ENCODE measurements around the gene TRAK1.

TRAK1 gene

DNA sequence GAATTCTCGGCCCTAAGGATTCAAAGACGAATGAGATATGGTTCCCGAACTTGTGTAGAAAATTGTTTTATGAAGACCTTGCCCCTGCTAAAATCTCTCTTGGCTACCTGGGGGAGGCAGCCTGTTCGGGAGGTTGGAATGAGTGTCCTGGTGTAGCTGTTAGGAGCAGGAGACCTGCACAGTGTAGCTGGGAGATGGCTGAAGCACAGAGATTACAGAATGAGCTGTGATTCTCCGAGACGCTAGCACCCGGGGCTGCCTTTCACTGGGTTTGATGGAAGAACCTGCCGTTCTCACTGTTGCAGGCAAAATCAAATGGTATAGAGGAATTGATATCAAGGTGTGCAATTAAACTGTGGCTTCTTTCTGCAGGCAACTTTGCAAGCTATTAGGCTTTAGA, 68.0 kb downstream of the TRAK1 start:
- FAIRE-seq, result no peak

DNA sequence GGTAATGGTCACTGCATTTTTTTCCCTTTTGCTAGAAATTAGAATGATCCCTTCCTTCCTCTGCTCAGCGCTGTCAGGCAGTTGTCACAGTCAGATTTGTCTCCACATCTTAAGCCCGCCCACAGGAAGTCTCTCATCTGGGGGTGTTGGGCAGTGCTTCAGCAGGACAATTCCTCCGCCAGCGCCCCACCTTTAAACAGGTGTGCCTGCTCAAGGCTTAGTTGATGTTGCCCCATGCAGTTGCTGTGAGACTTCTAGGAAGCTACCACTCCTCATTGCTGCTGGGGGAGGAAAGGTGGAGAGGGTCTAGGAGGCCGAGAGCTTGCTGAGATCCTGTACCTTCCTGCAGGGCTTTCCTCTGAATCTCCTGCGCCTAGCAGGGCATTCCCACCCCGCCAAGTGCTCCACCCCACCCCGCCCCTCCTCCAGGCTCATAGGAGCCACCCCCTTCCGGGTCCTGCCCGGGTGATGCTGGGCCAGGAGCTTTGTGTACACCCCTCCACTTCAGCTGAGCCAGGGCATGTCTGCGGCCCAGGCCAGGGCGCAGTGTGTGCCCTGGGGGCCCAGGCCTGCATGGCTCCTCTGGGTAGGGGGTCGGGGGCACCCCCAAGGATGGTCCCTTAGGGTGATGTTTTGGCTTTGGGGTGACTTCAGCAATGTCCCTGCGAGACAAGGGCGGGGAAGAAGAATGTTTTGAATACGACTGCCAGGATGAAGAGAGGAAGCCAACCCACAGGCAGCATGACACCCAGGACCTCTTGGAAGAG, 68.7 kb downstream of the TRAK1 start:
- no peak for FAIRE-seq

DNA sequence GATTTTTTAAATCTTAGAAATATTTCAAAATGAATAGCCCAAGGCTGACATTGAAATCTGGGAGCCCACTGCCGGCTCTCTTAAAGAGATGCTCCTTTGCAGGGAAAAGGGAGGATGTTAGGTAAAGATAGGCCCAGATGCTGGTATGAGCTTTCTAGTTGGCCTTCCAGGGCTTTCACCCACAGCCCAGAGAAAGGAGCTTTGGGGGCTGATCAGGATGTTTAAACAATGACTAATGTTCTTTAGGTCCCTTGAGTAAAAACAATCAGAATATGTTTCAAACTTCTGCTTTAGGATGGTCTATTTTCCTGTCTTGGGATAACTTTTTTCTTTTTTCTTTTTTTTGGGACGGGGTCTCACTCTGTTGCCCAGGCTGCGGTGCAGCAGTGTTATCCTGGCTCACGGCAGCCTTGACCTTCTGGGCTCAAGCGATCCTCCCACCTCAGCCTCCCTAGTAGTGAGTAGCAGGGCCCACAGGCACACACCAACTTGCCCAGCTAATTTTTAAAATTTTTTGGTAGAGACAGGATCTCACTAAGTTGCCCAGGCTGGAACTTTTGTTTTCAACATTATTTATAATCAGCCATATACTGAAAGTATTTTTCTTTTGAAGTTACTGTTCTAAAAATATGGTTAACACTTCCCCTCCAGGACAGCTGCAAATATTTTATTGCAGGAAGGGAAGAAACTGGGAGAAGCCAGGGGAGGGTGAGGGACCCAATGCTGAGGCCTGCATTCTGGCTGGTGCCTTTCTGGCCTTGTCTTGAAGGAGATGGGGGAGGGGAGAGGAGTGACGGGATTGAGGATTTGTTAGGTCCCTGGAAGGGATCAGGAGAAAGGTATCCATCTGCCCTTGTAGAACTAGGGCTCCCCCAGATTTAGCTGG, 70.1 kb downstream of the TRAK1 start:
- FAIRE-seq, result no peak

GRCh38 chr3:42162462-42162861, 71.3 kb downstream of the TRAK1 start:
- no peak for FAIRE-seq

DNA sequence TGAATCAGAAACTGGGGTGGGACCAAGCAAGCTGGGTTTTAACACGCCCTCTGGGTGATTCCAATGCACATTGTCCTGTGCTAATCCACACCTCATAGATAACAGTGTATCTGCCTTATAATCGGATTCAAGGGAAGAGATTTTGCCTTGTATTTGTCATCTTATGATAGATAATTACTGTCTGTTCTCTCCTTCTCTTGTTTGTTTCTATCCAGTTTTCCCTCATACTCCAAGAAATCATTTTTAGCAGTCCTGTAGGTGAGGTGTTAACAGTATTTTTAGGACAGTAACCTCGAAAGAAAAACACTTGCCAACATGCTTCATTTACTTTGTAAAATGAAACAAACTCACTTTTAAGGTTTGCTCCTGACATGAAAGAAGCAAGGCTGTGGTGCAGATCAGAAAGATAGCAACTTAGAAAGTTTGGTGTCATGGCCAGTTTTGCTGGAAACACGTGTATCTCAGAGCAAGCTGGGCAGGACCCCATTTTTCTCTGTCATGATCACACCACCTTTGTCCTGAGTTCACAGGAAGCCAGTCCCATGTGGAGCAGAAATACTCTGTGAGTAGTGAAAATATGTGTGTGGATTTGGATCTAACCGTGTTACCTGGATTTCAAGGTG, 72.6 kb downstream of the TRAK1 start:
- FAIRE-seq, result no peak

GRCh38 chr3:42164656-42165055, 73.5 kb downstream of the TRAK1 start:
- no peak for FAIRE-seq

DNA sequence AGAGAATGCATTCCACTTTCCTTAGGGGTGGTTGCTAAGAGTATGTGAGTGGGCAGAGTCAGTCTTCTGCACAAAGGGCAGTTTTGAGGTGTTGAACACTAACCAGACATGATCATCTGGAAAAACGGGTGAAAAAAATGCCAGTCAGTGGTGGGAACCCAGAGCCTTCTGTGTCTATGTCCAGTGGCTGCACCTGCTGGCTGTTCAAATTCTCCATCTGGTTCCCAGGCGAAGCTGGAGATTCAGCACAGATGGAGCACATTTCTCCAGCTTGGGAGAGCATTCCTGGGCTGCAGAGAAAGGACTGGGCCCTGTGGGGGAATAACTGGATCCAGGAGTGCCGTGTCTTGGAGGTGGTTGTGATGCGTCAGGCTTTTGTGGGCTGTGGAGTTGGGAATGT, 74.1 kb downstream of the TRAK1 start:
- no peak for FAIRE-seq

DNA sequence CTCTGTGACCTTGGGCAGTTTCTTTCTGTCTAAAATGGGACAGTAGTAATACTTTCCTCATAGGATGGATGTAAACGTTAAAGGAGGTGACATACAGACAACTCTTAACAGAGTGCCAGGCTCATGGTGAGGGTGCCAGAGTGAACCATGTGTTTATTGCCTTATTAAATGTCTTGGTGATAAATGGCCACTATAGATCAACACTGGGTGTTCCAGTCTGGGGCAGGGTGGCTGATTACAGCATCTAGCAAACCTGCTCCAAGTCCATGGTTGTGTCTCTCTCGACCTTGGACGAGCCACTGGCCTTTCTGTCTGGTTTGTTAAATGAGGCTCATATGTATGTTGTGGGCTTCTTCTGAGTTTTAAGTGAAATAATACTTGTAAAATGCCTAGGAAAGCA, 75.1 kb downstream of the TRAK1 start:
- FAIRE-seq, result no peak

DNA sequence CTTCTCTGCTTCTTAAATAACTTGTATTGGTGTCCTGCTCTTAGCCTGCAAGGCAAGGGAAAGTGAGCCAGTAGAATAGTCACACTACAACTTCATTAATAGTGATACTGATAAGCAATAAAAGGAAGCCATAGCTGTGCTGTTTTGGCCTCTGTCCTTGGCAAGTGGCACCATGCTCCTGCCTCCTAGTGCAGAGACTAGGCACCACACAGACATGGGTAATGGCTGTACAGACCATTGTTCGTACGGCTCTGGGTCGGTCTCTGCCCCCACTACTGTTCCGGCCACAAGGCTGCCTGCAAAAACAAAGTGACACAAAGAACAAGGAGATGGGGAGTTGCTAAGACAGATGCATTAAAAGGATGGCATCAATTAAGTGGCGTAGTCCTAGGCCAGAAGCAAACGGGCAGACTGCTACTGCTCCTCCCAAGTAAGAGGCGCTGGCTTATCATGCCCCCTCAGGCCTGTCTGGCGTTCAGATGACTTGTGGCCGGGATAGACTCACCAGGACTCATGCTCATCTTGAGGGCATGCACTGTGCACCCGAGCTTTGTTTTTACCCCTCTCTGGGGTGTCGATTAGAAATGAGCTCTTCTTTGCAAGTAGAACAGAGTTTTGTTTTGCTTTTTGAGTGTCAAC, 75.6 kb downstream of the TRAK1 start:
- no peak for FAIRE-seq

GRCh38 chr3:42169579-42170120, 78.5 kb downstream of the TRAK1 start:
- FAIRE-seq, result no peak

DNA sequence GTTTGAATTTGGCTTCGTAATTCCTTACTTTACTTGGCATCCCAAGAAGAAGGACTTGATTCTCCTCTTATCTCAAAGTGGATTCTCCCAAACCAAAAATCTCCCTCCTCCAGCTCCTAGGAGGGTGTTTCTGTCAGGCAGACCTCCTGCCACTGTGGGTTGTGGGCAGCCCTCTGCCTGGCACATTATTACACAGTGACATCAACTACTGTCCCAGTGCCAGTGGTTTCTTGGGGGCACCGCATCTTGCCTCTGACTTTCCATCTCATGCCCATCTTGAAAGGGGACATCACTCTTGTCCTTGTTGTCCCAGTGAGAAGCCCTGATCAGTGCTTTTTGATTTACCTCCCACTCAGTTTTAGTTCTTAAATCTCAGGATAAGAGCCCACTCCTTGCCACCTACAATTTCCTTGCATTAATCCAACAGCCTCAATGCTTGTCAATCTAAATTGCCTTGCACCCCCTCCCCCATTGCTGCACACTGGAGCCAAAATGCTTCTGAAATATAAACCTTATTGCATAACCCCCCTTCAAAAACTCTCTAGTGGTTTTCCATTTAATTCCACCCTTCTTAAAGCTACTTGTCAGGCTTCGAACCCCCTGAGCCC, 81.0 kb downstream of the TRAK1 start:
- FAIRE-seq, result no peak

DNA sequence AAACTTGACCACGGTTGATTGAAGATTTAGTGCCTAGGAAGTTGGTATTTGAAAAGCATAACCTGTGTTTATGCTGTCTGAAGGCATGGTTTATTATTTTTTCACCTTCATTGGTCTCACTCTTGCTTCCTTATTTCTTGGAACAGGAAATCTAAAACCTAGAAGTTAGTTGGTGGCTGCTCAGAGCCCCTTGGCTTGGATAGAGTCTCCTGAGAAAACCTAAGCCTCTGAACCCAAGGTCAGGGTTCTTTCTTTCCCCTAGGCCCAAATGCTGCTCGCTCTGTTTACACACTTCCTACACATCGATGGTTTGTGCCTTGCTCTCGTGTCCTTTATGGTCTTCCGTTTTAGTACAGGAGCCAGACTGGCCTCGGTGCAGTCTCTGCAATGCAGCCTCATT, 82.2 kb downstream of the TRAK1 start:
- FAIRE-seq, result no peak

DNA sequence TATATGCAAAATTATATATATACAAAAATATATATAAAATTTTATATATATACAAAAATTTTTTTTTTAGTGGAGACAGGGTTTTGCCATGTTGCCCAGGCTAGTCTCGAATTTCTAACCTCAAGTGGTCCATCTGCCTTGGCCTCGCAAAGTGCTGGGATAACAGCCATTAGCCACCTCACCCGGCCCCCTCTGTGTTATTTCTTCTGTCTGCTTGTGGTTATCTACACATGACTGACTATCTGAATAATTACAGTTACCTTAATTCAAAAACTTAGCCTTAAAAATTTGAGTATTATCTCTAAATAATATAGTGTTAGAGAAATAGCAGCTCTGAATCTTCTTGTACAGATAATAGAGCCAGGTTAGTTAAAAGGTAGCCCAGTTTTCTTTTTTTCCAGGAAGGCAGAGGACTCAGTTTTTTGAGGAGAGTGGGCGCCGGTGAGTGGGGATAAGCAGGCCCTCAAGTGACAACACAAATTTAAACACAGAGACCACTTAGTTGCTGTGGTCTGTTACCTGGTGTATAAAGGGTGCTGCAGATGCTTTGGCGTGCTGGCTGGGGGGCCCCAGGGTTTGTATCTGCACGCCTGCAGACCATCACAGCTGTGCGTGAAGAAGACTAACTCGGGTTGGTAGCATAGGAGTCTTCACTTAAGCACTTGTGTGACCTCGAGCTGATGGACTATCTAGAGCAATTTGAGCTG, 83.7 kb downstream of the TRAK1 start:
- FAIRE-seq, result no peak

DNA sequence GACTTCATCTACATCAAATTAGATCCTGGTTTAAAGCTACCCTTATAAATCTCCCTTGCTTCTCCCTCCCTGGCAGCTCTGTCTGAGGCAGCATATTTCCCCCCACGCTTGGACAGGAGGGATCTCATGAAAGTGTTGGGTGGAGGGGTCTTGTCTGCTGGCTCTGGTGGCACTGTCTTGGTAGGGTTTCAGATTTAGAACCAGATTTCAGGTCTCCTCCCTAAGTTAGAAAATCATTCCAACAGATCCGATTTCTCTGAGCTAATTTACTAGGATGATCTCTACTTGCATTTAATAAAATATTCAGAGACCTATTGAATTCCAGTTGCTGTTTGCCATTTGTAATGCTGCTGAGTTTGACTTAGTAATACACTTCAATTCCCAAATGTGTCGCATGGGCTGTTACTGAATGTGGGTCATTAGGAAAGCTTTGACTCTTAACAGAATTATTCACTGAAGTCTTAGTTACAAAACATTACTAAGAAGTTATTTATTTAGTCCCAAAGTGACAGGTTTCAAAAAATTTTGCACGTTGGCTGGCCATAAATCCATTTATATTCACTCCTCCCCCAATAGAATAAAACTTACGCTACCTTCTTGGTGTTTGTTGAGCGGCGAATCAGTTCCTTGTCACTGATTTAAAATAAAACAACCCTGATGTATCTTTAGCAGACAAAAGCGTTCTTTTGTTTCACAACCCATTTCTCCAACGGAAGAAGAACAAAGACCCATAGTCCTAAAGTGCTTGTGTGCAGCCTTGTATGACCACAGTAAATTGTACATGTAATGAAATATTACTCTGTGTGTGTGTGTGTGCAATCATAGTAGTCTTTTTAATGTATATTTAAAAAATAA, 84.5 kb downstream of the TRAK1 start:
- FAIRE-seq, result no peak

DNA sequence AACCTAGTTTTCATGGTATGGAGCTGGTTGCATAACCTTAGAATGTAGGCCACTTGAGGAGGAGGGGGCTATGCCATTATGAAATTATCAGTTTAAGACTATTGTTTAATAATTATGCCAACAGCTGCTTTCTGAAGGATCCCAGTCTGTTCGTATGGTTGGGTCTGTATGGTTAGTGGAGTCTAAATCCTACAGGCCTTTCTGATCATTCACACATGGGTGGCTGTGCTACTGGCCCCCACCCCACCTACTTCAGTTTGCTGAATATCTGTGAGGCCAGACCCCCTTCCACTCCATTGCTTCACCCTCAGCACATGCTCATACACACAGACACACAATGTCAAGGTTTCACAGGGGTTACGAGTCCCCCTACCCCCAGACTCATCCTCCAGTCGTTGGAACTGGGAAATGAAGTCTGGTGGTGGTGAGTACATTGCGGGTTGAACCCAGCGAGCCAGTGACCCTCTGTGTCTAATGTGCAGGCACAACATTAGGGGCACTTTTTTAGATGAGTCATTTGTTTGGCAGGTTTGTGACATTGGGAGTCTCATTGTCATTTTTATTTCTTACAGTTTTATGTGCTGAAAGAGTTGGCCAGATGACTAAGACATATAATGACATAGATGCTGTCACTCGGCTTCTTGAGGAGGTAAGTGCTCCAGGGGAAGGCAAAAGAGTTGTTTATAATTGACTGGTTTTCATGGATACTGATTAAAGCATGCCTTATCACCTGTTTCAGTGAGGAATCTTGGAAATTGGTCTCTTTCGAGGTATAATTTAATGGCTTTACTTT, 85.3 kb downstream of the TRAK1 start:
- no peak for FAIRE-seq

DNA sequence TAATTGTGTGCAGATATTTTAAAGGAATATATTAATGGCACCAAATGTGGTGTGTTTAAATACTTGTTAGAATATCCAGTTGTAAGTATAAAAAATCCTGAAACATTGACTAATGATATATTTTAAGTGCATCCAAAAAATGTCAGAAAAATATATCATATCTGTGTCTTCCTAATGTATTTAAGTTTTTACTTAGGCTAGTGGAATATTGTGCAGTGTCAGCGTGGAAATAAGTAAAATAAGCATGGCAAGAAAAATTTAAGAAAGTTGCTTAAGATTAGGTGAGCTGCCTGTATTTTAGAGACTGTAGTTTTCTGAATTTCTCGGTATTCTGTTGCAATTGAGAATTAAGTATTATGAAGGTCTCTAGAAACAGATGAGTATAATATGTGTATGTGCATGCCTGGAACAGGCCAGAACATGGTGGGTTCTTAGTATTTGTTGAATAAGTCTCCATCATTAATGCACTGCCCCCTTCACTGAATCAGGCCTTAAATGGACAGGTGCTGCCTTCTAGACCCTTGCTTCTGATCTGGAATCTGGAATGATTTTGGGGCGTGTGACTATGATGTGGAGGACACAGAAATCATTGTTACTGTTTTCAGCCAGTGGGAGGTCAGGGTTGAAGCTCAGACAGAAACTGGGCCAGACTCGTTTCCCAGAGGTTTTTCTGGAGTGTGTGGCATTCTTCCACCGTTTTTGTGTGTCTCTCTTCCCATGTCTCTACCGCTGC, 86.1 kb downstream of the TRAK1 start:
- FAIRE-seq, result no peak

DNA sequence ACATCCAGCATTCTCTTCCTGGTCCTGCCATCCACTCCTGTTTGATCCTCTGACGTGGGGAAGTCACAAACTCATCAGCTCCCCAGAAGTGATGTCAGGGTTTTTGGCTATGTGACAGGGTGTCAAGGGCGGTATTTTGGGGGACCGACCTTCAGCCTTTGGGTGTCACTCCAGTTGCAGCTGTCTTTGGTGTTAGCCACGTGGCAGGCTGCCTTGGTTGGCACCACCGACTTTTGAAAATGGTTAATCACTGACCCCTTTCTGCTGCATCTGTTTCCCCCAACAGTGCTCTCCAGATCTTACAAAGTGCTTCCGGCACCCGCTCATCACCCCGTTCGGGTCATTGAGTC, 86.6 kb downstream of the TRAK1 start:
- FAIRE-seq, result no peak

DNA sequence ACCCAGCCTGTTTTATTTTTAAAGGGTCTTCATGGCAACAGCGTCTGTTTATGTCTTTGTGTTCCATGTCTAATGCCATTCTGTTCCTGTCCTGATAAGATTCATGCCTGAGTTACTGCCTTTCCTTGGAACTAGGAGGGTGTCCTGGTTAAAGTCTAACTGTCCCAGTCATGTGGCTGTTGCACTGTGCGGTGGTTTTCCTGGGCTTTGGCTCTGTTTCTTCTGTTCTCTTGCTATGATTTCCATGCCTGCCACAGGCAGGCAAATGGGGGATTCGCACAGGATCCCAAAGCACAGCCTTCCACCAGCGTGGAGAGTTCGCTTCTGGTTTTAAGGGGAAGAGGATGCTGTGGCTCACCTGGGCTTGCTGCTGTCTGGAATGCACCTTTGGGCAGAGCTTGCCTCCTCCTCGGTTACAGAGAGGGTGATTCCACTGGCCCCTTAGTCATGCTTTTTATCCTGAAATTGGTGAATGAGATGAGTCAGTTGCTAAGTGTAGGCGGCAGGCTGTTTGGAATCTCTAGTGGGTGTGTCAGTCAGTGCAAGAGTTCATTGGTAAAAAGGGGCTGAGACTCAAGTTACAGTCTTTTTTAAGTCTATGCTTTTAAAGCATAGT, 88.1 kb downstream of the TRAK1 start:
- FAIRE-seq, result no peak

DNA sequence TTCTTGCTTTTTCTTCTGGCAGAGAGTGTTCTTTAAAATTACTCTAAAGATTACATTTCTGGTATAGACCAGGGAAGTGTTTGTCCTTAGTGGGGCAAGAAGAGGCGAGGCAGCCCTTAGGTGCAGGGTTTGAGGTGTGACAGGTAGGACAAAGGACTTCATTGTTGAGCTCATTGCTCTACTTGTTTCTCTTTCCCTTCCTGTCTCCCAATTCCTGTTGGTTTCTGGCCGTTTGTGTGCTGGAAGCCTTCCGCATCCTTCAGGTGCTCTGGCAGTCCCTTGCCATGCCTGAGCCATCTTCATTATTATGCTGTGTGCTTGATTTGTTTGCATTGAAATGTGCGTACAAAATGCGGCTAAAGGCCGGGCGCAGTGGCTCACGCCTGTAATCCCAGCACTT, 89.7 kb downstream of the TRAK1 start:
- no peak for FAIRE-seq

Data from G401.6 (cell line).